OCI-LY3 (cell line): Measurements from ENCODE around the gene ZNF143.
"Not testable (repeated sequence)": the region's sequence is repeated elsewhere in the genome, so short reads cannot be mapped to it uniquely, and the experiment has no call there.

Experiments used
- H2AFZ ChIP-seq: fragments of 200-600, 300-600 bp; shearing (Covaris generic); 2 replicates; pipeline ENCODE4 v1.6.0; 2014; ENCODE audit warnings: antibody characterized with exemption, low read depth, low read length
- H3K27ac ChIP-seq: fragments of 200-600, 300-600 bp; sonication (generic); 2 replicates; pipeline ENCODE4 v1.5.1; 2014; ENCODE audit warnings: mild to moderate bottlenecking, low read length, moderate library complexity, mixed read lengths
- H3K27me3 ChIP-seq: fragments of 200-600, 300-600 bp; sonication (generic); 2 replicates; pipeline ENCODE4 v1.6.1; 2014; ENCODE audit warnings: low read depth, low read length, mixed read lengths
- H3K36me3 ChIP-seq: fragments of 200-600, 300-600 bp; sonication (generic); replicated peaks from 2 replicates; pipeline ENCODE3; 2014; ENCODE audit warnings: low read depth, low read length, mixed read lengths
- H3K4me1 ChIP-seq: fragments of 300-600, 200-600 bp; sonication (generic); 2 replicates; pipeline ENCODE4 v1.6.1; 2014; ENCODE audit warnings: low read length, mixed read lengths
- H3K4me2 ChIP-seq: fragments of 200-600, 300-600 bp; sonication (generic); 2 replicates; pipeline ENCODE4 v1.6.1; 2014; ENCODE audit warnings: low read length, mixed read lengths
- H3K4me3 ChIP-seq: fragments of 300-600, 200-600 bp; sonication (generic); 2 replicates; pipeline ENCODE4 v1.5.1; 2014; ENCODE audit warnings: antibody characterized with exemption, mild to moderate bottlenecking, low read length, moderate library complexity
- H3K79me2 ChIP-seq: fragments of 300-600, 200-600 bp; shearing (Covaris generic); 2 replicates; pipeline ENCODE4 v1.6.1; 2014; ENCODE audit warnings: mild to moderate bottlenecking, low read length, mixed read lengths
- H3K9ac ChIP-seq: fragments of 300-600, 200-600 bp; shearing (Covaris generic); 2 replicates; pipeline ENCODE4 v1.6.0; 2014; ENCODE audit warnings: mild to moderate bottlenecking, low read length, moderate library complexity
- H3K9me3 ChIP-seq: fragments of 200-600, 300-600 bp; shearing (Covaris generic); 2 replicates; pipeline ENCODE4 v1.6.1; 2014; ENCODE audit warnings: low read length, mixed read lengths; ENCODE audit not compliant: insufficient read depth
- H4K20me1 ChIP-seq: fragments of 200-600, 300-600 bp; sonication (generic); 2 replicates; pipeline ENCODE4 v1.6.1; 2016; ENCODE audit warnings: low read length, mixed read lengths; ENCODE audit not compliant: insufficient read depth
- CTCF ChIP-seq: fragments of 200-600, 300-600 bp; sonication (generic); IDR thresholded peaks from 2 replicates; pipeline ENCODE4 v1.5.1; 2014; ENCODE audit warnings: antibody characterized with exemption, low read length, low read depth
- EZH2phosphoT487 ChIP-seq: fragments of 200-600 bp; shearing (Covaris generic); IDR thresholded peaks from 2 replicates; pipeline ENCODE4 v1.6.1; 2018; ENCODE audit warnings: antibody characterized with exemption, mixed run types, low read depth

ZNF143 gene

GRCh38 chr11:9512370-9513019, 51.7 kb downstream of the ZNF143 start:
- Histone ChIP-seq H3K4me2 (no peak overlapping the region), H2AFZ (no peak overlapping the region), H3K9ac (no peak overlapping the region), H3K36me3 (peaks cover 29% of the 10 kb centered on the region), H3K79me2 (no peaks in the 10 kb centered on the region), H3K4me3 (no peak overlapping the region), H4K20me1 (no peaks in the 10 kb centered on the region), H3K27me3 (no peaks in the 10 kb centered on the region), H3K9me3 (no peaks in the 10 kb centered on the region), H3K4me1 (no peaks in the 10 kb centered on the region), H3K27ac (no peak overlapping the region)
- TF ChIP-seq EZH2phosphoT487: no peak
- no peak for TF ChIP-seq CTCF

DNA sequence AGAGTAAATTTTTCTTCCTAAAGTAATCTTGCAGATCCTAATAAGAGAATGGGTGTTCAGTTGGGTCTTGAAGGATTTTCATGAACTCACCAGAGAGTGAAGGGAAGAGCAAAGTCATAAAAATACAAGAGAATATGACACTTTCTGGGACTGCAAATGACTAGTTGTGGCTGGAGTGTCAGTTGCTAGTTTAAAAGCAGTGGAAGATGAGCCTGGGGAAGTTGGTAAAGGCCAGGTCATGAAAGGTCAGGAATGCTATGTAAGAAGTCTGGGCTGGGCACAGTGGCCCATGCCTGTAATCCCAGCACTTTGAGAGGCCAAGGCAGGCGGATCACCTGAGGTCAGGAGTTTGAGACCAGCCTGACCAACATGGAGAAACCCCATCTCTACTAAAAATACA, 53.8 kb downstream of the ZNF143 start:
- not testable (repeated sequence) for H3K4me3 ChIP-seq, H2AFZ ChIP-seq, H3K79me2 ChIP-seq, H3K9me3 ChIP-seq, H3K4me1 ChIP-seq, H4K20me1 ChIP-seq, H3K4me2 ChIP-seq, H3K27ac ChIP-seq, H3K9ac ChIP-seq, H3K27me3 ChIP-seq
- H3K36me3 ChIP-seq: peaks cover 28% of the 10 kb centered on the region

DNA sequence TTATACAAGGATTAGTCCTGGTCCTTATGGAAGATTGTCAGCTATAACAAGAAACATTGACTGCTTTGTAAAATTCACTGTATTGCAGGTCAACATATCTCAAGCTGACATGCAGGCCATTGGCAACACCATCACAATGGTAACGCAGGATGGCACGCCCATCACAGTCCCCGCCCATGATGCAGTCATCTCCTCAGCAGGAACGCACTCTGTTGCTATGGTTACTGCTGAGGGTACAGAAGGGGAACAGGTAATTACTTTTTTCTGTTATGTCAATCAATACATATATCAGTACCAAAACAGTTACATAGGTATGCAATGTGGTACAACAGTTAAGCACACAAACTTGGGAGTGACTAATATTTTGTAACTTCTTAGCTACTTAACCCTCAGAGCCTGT, 55.3 kb downstream of the ZNF143 start:
- Histone ChIP-seq H3K27me3 (no peaks in the 10 kb centered on the region), H4K20me1 (no peaks in the 10 kb centered on the region), H2AFZ (no peak overlapping the region), H3K9me3 (no peaks in the 10 kb centered on the region), H3K27ac (no peak overlapping the region), H3K79me2 (no peaks in the 10 kb centered on the region), H3K36me3 (peaks cover 26% of the 10 kb centered on the region), H3K4me3 (no peak overlapping the region), H3K4me1 (no peaks in the 10 kb centered on the region), H3K4me2 (no peak overlapping the region), H3K9ac (no peak overlapping the region)
- TF ChIP-seq CTCF: no peak
- TF ChIP-seq EZH2phosphoT487: no peak

DNA sequence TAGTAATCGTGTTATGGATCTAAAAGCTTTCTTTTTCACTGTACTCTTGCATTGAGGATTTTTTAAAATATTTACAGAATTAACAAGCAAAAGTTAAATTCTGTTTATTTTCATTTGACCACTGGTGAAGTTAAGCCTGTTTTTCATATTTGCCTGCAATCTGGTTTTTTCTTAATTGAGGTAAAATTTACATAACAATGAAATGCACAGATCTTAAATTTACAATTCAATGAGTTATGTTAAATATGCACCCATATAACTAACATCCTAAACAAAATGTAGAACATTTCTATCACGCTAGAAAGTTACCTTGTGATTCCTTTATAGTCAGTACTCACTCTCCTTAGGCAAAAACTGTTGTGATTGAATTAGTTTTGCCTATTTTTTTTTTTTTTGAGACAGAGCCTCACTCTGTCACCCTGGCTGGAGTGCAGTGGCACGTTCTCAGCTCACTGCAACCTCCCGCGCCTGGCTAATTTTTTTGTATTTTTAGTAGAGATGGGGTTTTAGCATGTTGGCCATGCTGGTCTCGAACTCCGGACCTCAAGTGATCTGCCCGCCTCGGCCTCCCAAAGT, 58.1 kb downstream of the ZNF143 start:
- H3K4me3 ChIP-seq: no peak overlapping the region
- H3K27me3 ChIP-seq: no peaks in the 10 kb centered on the region
- no peaks in the 10 kb centered on the region for H4K20me1 ChIP-seq
- H2AFZ ChIP-seq: no peak overlapping the region
- no peak overlapping the region for H3K9ac ChIP-seq
- H3K36me3 ChIP-seq: peaks cover 19% of the 10 kb centered on the region
- TF ChIP-seq CTCF (no peak), EZH2phosphoT487 (no peak)
- H3K9me3 ChIP-seq: no peaks in the 10 kb centered on the region
- H3K79me2 ChIP-seq: no peaks in the 10 kb centered on the region
- H3K27ac ChIP-seq: no peak overlapping the region
- no peaks in the 10 kb centered on the region for H3K4me1 ChIP-seq
- no peak overlapping the region for H3K4me2 ChIP-seq
